ENCODE data around the gene HOXD10.

DNA sequence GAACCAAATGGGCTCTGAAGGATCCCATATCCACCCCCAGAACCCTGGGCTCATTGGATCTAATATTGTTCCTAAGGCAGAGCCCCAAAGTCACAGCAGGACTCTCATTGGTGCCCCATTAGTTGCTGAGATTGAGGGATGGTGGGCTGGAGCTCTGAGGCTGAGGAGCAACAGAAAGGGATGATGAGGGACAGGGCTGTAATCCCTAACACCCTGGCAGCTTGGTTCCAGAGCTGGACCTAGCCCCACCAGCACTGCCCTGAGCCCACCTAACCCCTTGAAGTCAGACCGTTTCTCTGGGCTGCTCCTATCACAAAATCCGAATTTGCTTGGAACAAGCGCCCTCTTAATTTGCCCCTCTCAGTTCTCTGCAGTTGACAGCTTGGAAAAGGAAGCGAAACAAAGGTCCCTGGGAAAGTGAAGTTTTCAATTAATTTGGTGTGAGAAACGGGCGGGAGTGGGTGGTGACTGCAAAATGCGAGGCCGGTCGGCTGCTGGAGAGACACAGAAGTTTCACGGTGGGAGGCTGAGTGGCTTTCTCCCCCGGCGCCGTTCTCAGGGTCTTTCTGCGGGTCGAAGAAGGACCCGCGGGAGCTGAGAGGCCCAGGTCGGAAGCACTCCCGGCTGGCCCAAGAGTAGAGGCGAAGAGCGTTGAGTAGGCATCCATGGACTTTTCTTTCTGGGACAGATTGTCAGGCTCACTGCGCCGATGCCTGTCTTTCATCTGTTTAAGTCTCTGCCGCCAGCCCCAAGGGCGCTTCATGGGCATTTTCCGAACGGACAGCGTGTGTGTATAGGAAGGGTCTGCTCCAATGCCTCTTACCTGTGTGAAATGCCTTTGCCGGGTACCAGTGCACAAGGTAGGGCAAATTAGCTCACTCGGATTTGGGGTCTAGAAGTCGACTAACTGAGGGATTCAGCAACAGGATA lies 25.0 kb upstream of the HOXD10 start:
- TF ChIP-seq, protein P1, sequence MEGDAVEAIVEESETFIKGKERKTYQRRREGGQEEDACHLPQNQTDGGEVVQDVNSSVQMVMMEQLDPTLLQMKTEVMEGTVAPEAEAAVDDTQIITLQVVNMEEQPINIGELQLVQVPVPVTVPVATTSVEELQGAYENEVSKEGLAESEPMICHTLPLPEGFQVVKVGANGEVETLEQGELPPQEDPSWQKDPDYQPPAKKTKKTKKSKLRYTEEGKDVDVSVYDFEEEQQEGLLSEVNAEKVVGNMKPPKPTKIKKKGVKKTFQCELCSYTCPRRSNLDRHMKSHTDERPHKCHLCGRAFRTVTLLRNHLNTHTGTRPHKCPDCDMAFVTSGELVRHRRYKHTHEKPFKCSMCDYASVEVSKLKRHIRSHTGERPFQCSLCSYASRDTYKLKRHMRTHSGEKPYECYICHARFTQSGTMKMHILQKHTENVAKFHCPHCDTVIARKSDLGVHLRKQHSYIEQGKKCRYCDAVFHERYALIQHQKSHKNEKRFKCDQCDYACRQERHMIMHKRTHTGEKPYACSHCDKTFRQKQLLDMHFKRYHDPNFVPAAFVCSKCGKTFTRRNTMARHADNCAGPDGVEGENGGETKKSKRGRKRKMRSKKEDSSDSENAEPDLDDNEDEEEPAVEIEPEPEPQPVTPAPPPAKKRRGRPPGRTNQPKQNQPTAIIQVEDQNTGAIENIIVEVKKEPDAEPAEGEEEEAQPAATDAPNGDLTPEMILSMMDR (IDR thresholded peaks at IDR 0.05) = no peak
- no peak for TF ChIP-seq POLR2A (IDR thresholded peaks at IDR 0.05)
